NCI-H82 treated with DMSO at 0.1 percent for 48 hours (cell line): Measurements from ENCODE around the gene ACSM5.

ENCODE experiments used
- DNase-seq: peaks from one replicate; lab custom pipeline; 2025; ENCODE audit not compliant: unreplicated experiment; lab: John Stamatoyannopoulos, UW

Gene ACSM5, protein sequence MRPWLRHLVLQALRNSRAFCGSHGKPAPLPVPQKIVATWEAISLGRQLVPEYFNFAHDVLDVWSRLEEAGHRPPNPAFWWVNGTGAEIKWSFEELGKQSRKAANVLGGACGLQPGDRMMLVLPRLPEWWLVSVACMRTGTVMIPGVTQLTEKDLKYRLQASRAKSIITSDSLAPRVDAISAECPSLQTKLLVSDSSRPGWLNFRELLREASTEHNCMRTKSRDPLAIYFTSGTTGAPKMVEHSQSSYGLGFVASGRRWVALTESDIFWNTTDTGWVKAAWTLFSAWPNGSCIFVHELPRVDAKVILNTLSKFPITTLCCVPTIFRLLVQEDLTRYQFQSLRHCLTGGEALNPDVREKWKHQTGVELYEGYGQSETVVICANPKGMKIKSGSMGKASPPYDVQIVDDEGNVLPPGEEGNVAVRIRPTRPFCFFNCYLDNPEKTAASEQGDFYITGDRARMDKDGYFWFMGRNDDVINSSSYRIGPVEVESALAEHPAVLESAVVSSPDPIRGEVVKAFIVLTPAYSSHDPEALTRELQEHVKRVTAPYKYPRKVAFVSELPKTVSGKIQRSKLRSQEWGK

GRCh38 chr16:20409398-20410120, at the start of gene ACSM5:
Gene ACSM5, plus strand, starts transcription at chr16:20409534. Its CDS starts 1,951 bp downstream, at chr16:20411485.
- no peak for DNase-seq

- DNase-seq, result no peak
Measured at GRCh38 chr16:20359997-20360396, 49.3 kb upstream of the ACSM5 start.

DNA sequence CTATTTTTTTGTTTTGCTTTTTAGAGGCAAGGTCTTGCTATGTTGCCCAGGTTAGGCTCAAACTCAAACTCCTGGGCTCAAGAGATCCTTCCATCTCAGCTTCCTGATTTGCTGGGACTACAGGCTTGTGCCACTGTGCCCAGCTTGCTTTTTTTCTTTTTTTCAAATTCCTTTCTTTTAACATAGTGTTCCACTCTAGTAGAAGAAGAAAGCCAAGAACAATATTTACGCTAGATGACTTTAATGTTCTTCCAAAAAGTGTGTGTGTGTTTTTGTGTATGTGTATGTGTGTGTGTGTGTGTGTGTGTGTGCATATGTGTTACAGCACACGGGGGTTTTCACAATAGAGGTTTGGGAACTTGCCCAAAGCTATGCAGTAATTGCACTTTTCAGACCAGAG, 46.1 kb upstream of the ACSM5 start:
- DNase-seq, result no peak

DNA sequence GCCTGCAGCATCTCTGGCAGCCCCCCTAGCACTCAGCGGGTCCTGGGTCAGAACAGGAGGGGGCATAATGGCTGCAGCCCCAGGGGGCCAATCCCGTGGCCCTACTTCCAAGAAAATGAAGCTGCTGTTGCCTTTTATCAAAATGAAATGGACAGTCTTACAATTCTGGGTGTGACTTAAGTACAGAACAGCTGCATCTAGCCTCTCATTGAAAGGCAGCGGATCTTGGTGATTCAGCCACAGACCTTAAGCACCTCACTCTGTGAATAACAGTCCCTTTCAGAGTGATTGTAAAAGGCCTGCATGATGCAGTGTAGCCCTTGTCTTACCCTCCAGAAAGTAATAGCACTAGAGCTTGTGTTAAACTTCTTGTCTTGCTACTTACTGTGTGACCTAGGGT, 45.3 kb upstream of the ACSM5 start:
- DNase-seq, result no peak

DNA sequence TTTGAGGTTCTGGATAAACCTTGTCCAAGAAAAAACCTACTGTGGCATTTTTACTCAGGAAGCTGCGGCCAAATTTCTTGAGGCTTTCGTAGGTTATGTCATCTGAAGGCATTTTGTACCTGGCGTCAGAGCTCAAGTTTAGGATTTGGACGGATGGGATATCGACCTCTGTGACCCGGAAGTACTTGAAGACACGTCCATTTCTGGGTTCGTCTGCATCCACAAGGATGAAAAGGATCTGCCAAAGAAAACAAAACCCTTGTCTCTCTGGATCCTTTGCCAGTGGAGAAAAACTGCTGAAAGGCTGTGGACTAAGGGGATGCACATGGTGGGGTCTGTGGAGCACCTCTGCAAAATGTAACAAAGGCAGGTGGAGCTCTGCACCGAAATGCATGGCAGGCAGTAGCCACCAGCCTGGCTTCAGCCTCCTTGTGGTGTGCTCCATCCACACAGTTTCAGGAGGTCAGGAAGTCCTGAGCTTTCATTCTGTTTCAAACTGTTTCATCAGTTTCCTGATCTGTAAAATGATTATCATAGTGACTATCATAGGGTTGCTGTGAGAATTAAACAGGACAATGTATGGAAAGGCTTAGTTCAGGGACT, 39.8 kb upstream of the ACSM5 start:
- no peak for DNase-seq

- DNase-seq, result no peak
Measured at GRCh38 chr16:20372701-20373100, 36.6 kb upstream of the ACSM5 start.

DNA sequence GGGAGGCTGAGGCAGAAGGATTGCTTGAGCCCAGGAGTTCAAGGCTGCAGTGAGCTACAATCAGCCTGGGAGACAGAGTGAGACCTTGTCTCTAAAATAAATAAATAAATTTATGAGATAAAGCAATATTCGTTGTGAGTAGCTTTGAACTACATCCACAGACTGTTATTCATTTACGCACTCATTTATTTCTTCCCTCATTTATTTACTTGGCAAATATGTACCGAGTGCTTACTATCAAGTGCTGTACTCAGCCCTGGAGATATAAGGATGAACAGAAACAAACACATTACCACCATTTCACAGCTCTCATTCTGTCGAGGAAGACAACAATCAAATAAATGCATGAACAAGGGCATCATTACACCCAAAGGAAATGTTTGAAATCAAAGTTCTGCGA, 32.2 kb upstream of the ACSM5 start:
- DNase-seq, result no peak

DNA sequence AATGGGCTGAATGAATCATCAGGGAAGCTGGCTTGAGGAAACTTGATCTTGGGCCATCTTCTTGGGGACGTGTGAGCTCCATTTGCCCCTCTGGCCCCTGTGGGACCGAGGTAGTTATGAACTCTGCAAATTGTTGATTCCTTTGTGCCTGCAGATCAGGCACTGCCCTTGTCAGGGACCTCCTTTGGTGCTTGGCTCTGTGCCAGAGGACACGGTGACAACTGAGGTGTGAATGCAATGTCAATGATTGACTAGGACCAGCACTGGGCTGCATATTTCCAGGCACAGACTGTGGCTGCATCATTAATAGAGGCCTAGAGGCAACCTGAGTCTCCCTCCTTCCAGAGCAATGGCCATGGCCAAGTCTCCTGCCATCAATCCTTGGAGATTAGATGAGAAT, 28.6 kb upstream of the ACSM5 start:
- DNase-seq, result no peak

DNA sequence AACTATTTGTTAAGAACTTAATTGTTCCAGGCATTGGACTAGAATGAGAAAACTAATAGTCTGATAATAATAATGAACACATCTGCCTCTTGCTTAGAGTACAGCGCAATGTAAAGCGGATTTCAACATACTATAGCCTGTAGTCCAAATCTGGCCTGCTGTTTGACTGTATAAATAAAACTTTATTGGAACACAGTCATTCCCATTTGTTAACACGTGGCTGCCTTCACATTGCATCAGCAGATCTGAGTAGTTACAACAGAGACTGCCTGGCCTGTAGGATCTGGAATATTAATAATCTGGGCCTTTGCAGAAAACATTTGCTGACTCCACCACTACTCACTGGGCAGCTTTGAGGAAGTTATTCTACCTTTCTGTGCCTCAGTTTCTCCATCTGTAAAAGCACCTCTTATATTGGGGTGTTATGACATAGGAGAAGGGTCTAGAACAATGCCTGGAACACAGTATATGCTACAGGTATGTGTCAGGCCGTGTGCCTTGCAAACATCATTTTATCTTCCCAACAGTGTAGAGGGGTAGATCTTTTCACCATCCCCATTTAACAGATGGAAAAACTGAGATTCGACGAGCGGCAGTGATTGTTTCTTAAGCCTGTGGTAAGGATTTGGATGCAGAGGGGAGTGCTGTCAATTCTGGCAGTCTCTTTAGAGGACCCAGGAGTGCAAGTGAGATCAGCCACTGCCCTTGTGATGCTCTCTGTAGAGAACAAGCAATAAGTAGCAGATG, 27.0 kb upstream of the ACSM5 start:
- no peak for DNase-seq

DNA sequence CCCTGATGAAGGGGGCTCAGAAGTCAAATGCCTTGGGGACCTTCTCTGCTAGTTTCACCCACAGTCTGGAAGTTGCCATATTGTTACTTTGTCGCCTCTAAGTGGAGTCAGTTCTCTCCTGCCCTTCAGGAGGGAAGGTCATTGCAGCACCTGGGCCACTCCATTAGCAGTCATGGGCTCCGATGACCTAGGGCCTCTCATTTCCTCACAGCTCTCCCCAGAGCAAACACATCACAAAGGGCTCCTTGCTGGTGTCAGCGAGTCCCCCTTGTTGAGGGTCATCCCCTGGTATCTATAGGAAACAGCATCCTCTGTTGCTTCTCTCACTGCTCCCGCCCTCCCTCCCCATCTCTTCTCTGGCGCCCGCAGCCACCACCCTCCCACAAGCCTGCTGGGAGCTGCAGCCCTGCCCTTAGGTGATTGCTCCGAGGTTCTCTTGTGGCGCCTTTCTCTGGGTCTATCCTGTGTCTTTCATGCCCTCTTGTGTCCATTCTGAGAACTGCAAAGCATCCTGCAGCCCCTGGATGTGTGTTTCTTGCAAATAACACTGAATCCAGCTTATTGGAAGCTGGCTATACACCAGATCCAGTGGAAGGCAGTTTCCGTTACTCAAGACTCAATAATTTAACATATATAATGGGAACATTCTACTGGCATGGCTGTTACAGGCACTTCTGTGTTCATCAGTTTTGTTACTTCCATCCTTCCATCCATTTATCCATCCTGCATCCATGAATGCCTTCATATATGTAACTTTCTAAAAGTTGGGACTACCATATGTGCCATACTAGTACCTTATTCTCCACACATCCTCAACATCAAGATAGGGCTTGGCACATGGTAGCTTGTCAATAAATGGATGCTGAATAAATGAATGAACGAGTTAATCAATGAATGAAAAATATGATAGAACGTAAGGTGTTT, 26.0 kb upstream of the ACSM5 start:
- DNase-seq, result peak; percentile 30

- DNase-seq, result no peak
Measured at GRCh38 chr16:20385844-20386832, 23.2 kb upstream of the ACSM5 start.

DNA sequence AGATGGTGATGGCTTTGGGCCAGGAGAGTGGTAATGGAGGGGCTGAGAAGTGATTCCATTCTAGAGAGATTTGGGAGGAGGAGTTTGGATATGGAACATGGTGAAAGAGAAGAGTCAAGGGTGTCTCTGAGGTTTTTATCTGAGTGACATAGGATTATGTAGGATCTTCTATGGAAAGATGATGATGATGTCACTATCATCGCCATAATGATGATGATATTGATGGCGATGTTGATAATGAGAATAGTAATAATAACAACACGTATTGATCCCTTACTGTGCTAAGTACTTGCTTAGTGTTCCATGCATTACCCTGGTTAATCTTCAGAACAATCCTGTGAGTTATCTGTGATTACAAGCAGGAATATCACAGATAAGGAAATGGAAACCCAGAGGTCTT, 21.4 kb upstream of the ACSM5 start:
- DNase-seq, result no peak

DNA sequence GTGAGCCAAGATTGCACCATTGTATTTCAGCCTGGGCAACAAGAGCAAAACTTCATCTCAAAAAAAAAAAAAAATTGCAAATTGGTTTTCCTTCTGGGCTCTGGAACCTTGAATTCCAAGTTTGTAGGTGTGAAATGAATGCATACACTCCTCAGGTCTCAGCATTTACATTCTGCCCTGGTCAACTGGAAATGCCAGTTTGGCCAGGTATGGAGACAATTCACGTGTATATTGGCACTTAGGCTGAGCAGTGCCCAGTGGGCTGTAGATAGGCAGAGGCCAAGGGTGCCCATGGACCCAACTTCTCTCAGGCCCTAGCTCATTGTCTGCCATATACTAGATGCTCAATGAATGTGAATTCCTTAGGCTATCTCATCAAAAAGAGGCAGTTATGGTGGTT, 20.5 kb upstream of the ACSM5 start:
- no peak for DNase-seq

DNA sequence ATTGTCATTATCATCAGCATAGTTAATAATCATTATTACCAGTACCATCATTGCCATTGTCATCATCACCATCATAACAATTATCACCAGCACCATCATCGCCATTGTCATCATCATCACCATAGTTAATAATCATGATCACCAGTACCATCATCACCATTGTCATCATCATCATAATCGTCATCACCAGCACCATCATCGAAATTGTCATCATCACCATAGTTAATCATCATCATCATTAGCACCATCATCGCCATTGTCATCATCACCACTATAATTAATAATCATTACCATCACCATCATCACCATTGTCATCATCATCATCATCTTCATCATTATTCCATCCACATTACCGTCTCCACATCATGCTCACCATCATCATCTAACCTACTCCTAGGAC, 18.3 kb upstream of the ACSM5 start:
- no peak for DNase-seq

- no peak for DNase-seq
Measured at GRCh38 chr16:20393801-20394577, 15.3 kb upstream of the ACSM5 start.

GRCh38 chr16:20395946-20396345, 13.4 kb upstream of the ACSM5 start:
- DNase-seq, result no peak

DNA sequence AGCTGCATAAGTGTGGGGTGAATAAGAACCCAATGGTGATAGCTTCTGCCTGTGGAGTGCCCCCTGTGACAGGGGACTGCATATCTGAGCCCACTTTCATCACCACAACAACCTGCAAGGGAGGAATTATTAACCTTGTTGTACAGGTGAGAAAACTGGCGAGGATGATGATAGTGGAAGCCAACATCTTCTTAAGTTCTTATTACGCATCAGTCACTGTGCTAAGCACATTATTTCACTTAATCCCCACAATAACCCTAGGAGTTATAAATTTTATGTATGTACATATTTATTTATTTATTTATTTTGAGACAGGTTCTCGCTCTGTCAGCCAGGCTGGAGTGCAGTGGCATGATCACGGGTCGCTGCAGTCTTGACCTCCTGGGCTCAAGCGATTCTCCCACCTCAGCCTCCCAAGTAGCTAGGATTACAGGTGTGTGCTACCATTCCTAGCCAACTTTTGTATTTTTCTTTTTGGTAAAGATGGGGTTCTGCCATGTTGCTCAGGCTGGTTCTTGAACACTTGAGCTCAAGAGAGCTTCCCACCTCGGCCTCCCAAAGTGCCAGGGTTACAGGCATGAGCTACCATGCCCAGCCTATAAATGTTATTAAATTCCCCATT, 12.4 kb upstream of the ACSM5 start:
- DNase-seq, result no peak
